Caco-2 (cell line): Measurements from ENCODE around the gene BUB1B. TPM values are rescaled to one million over a fixed set of nuclear protein-coding genes. Genes with fewer than 3 reads are reported as not detected.
"Not testable (repeated sequence)": the region's sequence is repeated elsewhere in the genome, so short reads cannot be mapped to it uniquely, and the experiment has no call there.

ENCODE experiments used
- BruUV-seq: library from RNA; stranded (reverse); fragments of 400-500 nt; replicated peaks from 2 replicates; lab custom pipeline; 2021; lab: Mats Ljungman, UMichigan
- CTCF ChIA-PET: fragments of 300-600 bp; sonication (Branson Sonifier 250); formaldehyde crosslinking; loops from one replicate; lab custom pipeline; 2022; ENCODE audit warnings: antibody characterized with exemption; lab: Charles Lee
- POLR2A ChIA-PET: fragments of 300-600 bp; sonication (Branson Sonifier 250); formaldehyde crosslinking; loops from one replicate; lab custom pipeline; 2022; ENCODE audit warnings: antibody characterized with exemption; lab: Charles Lee
- DNase-seq, 2 experiments: peaks; one replicate each; pipeline versions ENCODE4 v3.0.0 to v3.0.0-alpha.2; 2020 to 2022
- H3K27me3 ChIP-seq: replicated peaks from 2 replicates; pipeline ENCODE4 v1.6.0; 2011; ENCODE audit warnings: low read length; ENCODE audit not compliant: control insufficient read depth, insufficient read depth
- H3K36me3 ChIP-seq: 2 replicates; pipeline ENCODE4 v1.5.1; 2011; ENCODE audit warnings: low read length; ENCODE audit not compliant: control insufficient read depth, insufficient read depth
- H3K4me1 ChIP-seq: fragments of 250-450 bp; sonication (Bioruptor Pico); 2 replicates; pipeline ENCODE4 v1.5.1; 2020; ENCODE audit warnings: mild to moderate bottlenecking
- H3K4me3 ChIP-seq: 2 replicates; pipeline ENCODE4 v1.5.1; 2011; ENCODE audit warnings: low read depth, mild to moderate bottlenecking, control low read depth, low read length
- H3K9me3 ChIP-seq: fragments of 250-450 bp; sonication (Bioruptor Pico); 2 replicates; pipeline ENCODE4 v1.5.1; 2020; ENCODE audit warnings: mild to moderate bottlenecking, moderate library complexity
- H3K27ac Mint-ChIP-seq: one replicate; pipeline ENCODE4 v1.8.0; 2022; ENCODE audit warnings: mixed read lengths; ENCODE audit not compliant: unreplicated experiment
- H3K27me3 Mint-ChIP-seq: one replicate; pipeline ENCODE4 v1.8.0; 2022; ENCODE audit warnings: mixed read lengths; ENCODE audit not compliant: insufficient read depth, unreplicated experiment
- H3K36me3 Mint-ChIP-seq: one replicate; pipeline ENCODE4 v1.8.0; 2022; ENCODE audit warnings: mild to moderate bottlenecking, mixed read lengths; ENCODE audit not compliant: insufficient read depth, unreplicated experiment
- H3K4me1 Mint-ChIP-seq: one replicate; pipeline ENCODE4 v1.8.0; 2022; ENCODE audit warnings: low read depth, mixed read lengths; ENCODE audit not compliant: unreplicated experiment
- H3K4me3 Mint-ChIP-seq: one replicate; pipeline ENCODE4 v1.8.0; 2022; ENCODE audit warnings: mild to moderate bottlenecking, moderate library complexity, mixed read lengths; ENCODE audit not compliant: unreplicated experiment
- H3K9me3 Mint-ChIP-seq: one replicate; pipeline ENCODE4 v1.8.0; 2022; ENCODE audit warnings: mixed read lengths; ENCODE audit not compliant: unreplicated experiment
- intact Hi-C: fragments of 100-400 bp; cut with micrococcal nuclease; formaldehyde crosslinking; loops from one replicate; pipeline ENCODE4 v1.10.0; 2022; ENCODE audit not compliant: unreplicated experiment
- total RNA-seq: library from RNA; stranded (reverse); gene quantifications from 2 replicates; pipeline ENCODE4 v1.2.3, GENCODE V29; 2022
- TF ChIP-seq, protein P1 (sequence below), 2 experiments: fragments of 200-600 bp in 1 of 2; IDR thresholded peaks; 1 replicate in 1 of 2; 2 replicates in 1 of 2; pipeline versions ENCODE4 v1.5.1 to v1.8.0; 2011 to 2022; ENCODE audit warnings: antibody characterized with exemption in 1 of 2, control low read depth in 1 of 2, inconsistent platforms in 1 of 2, low read depth in 1 of 2, low read length in 1 of 2, mild to moderate bottlenecking in 1 of 2, moderate library complexity in 1 of 2; ENCODE audit not compliant: insufficient read depth in 1 of 2, severe bottlenecking in 1 of 2, unreplicated experiment in 1 of 2

Gene BUB1B
- total RNA-seq, 1 experiment from 2014 or later, result 73.5 TPM

DNA sequence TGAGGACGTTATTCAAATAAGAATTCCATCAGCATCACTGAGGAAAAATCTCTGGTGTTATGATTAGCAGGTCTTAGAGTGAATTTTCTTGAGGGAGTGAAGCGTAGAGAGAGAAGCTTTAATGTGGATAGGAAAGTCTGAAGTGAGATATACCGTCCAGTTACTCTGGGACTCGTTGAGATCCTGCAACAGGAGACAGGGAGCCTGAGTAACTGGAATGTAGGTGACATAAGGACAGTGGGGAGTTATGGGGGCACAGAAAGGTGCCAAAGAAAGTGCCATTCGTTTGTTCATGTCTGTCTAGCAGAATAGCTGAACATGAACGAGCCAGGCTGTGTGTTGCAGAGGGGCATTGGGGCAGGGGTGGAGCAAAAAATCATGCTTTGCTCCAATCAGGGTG, 9.4 kb upstream of the BUB1B start:
- Mint-ChIP-seq H3K27me3 (no peaks in the 10 kb centered on the region), H3K27ac (no peak overlapping the region), H3K9me3 (no peaks in the 10 kb centered on the region), H3K36me3 (peaks cover 4% of the 10 kb centered on the region), H3K4me1 (peaks cover 15% of the 10 kb centered on the region), H3K4me3 (no peak overlapping the region)
- ChIA-PET POLR2A (interaction anchor here (0.6 kb wide), 1 partner anchor 105 kb away, joined by 6 read pairs; no protein-coding TSS in a partner anchor), CTCF (no interaction called here)
- intact Hi-C loops, result no loop called here
- TF ChIP-seq, protein P1, sequence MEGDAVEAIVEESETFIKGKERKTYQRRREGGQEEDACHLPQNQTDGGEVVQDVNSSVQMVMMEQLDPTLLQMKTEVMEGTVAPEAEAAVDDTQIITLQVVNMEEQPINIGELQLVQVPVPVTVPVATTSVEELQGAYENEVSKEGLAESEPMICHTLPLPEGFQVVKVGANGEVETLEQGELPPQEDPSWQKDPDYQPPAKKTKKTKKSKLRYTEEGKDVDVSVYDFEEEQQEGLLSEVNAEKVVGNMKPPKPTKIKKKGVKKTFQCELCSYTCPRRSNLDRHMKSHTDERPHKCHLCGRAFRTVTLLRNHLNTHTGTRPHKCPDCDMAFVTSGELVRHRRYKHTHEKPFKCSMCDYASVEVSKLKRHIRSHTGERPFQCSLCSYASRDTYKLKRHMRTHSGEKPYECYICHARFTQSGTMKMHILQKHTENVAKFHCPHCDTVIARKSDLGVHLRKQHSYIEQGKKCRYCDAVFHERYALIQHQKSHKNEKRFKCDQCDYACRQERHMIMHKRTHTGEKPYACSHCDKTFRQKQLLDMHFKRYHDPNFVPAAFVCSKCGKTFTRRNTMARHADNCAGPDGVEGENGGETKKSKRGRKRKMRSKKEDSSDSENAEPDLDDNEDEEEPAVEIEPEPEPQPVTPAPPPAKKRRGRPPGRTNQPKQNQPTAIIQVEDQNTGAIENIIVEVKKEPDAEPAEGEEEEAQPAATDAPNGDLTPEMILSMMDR (IDR thresholded peaks at IDR 0.05; ENCODE audit: insufficient read depth in 1 of 2, low read depth in 1 of 2, low read length in 1 of 2, severe bottlenecking in 1 of 2, unreplicated experiment in 1 of 2), result no peak
- Histone ChIP-seq H3K4me1 (peaks cover 5% of the 10 kb centered on the region; the same call in 1 of the 2 replicates), H3K4me3 (no peak overlapping the region), H3K9me3 (no peaks in the 10 kb centered on the region), H3K27me3 (no peaks in the 10 kb centered on the region), H3K36me3 (no peaks in the 10 kb centered on the region)
- DNase-seq, result no peak
- no TSS peak for BruUV-seq

DNA sequence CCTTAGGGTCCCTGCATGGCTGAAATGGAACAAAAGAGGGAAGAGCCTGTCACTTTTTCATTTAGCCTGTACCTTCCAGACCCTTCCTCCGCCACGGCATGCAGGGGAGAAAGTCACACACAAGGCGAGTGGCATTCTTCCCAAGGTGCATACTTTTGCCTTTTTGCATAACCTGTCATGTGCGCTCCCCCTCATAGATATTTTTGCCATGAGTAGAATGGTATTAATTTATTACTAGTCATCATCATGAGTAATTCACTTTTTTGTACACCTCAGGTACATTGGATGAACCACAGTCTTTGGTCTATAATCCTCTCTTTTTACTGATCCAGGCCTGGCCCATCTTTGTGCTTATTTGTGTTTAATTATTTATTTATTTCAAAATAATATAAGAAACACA, 8.9 kb upstream of the BUB1B start:
- BruUV-seq, result no TSS peak
- intact Hi-C loops, result no loop called here
- TF ChIP-seq, protein P1 (IDR thresholded peaks at IDR 0.05; ENCODE audit: insufficient read depth in 1 of 2, low read depth in 1 of 2, low read length in 1 of 2, severe bottlenecking in 1 of 2, unreplicated experiment in 1 of 2), result no peak
- H3K27ac Mint-ChIP-seq, result no peak overlapping the region
- no peaks in the 10 kb centered on the region for H3K36me3 ChIP-seq
- CTCF ChIA-PET, result no interaction called here
- DNase-seq, result no peak
- peaks cover 4% of the 10 kb centered on the region for H3K36me3 Mint-ChIP-seq
- no peaks in the 10 kb centered on the region for H3K9me3 ChIP-seq
- no peak overlapping the region for H3K4me3 ChIP-seq
- peaks cover 15% of the 10 kb centered on the region for H3K4me1 Mint-ChIP-seq
- no peak overlapping the region for H3K4me3 Mint-ChIP-seq
- POLR2A ChIA-PET, result no interaction called here
- peaks cover 5% of the 10 kb centered on the region; the same call in 1 of the 2 replicates for H3K4me1 ChIP-seq
- no peaks in the 10 kb centered on the region for H3K9me3 Mint-ChIP-seq
- no peaks in the 10 kb centered on the region for H3K27me3 Mint-ChIP-seq
- no peaks in the 10 kb centered on the region for H3K27me3 ChIP-seq

DNA sequence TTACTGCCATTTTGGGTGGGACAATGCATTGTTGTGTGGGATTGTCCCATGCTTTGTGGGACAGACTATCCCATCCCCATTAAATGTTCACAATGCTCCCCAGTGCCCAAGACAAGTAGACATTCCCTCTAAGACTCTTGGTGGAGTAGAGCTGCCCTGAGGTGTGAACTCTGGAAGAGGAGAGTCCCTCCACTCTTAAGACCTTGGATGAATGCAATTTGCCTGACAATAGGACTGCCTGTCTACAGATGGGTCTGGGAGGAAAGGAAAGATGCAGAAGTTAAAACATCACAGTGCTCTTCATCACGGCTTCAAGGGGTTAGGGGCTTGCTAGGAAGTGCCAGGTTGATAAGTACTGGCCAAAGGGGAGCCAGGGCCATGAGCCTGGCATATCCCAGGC, 6.0 kb upstream of the BUB1B start:
- H3K9me3 ChIP-seq, H3K4me3 ChIP-seq, H3K36me3 ChIP-seq, H3K27me3 ChIP-seq, CTCF ChIA-PET, H3K36me3 Mint-ChIP-seq, H3K9me3 Mint-ChIP-seq, intact Hi-C loops, BruUV-seq, H3K4me1 ChIP-seq, H3K27ac Mint-ChIP-seq, H3K27me3 Mint-ChIP-seq, DNase-seq, H3K4me3 Mint-ChIP-seq: not testable (repeated sequence)
- H3K4me1 Mint-ChIP-seq, result peaks cover 15% of the 10 kb centered on the region
- POLR2A ChIA-PET, result interaction anchor here (0.6 kb wide), 1 partner anchor 48 kb away, joined by 3 read pairs; no protein-coding TSS in a partner anchor
